HG03060 (cell line): ENCODE data around the gene ABHD16B.
"Not testable (repeated sequence)": the region's sequence is repeated elsewhere in the genome, so short reads cannot be mapped to it uniquely, and the experiment has no call there.

Experiments used
- ATAC-seq: cut with Tn5 transposase; IDR thresholded peaks from one replicate; pipeline ENCODE4 v1.9.1; 2021; ENCODE audit warnings: low read depth, moderate number of reproducible peaks; ENCODE audit not compliant: unreplicated experiment

ABHD16B gene

GRCh38 chr20:63854069-63854765, 7.1 kb upstream of the ABHD16B start:
- ATAC-seq = no peak

- ATAC-seq = no peak
Measured at GRCh38 chr20:63854766-63855362, 6.4 kb upstream of the ABHD16B start.

- ATAC-seq = no peak
Measured at GRCh38 chr20:63855363-63856097, 5.8 kb upstream of the ABHD16B start.

- no peak for ATAC-seq
Measured at GRCh38 chr20:63856098-63856511, 5.2 kb upstream of the ABHD16B start.

- no peak for ATAC-seq
Measured at GRCh38 chr20:63857764-63858392, 3.4 kb upstream of the ABHD16B start.

- ATAC-seq = no peak
Measured at GRCh38 chr20:63858393-63859165, 2.7 kb upstream of the ABHD16B start.

- no peak for ATAC-seq
Measured at GRCh38 chr20:63859166-63859699, 2.1 kb upstream of the ABHD16B start.

GRCh38 chr20:63860325-63861051, 810 bp upstream of the ABHD16B start:
- ATAC-seq = no peak

- no peak for ATAC-seq
Measured at GRCh38 chr20:63861981-63862901, 943 bp downstream of the ABHD16B start.

GRCh38 chr20:63863021-63863797, 1.9 kb downstream of the ABHD16B start:
- ATAC-seq = no peak

GRCh38 chr20:63863798-63864544, 2.7 kb downstream of the ABHD16B start:
- no peak for ATAC-seq

GRCh38 chr20:63864545-63864977, 3.3 kb downstream of the ABHD16B start:
- no peak for ATAC-seq

- ATAC-seq = peak; percentile 49
Measured at GRCh38 chr20:63864978-63865640, 3.8 kb downstream of the ABHD16B start, which contains the start of gene TPD52L2. TPD52L2 (plus strand) TSS chr20:63865270; CDS start chr20:63865366, 96 bp downstream.

- ATAC-seq = not testable (repeated sequence)
Measured at GRCh38 chr20:63867042-63867441, 5.7 kb downstream of the ABHD16B start.

GRCh38 chr20:63868264-63868663, 7.0 kb downstream of the ABHD16B start:
- ATAC-seq = no peak

- no peak for ATAC-seq
Measured at GRCh38 chr20:63873477-63873971, 12.2 kb downstream of the ABHD16B start.
